Stimulated activated CD8-positive, alpha-beta memory T cell treated with anti-CD3 and anti-CD28 coated beads, Interleukin-15, amount 100 ng/mL, for 4 hours (primary cell): Measurements from ENCODE around the gene DCP1B.

Source experiments
- DNase-seq, 2 donors: peaks; one replicate each; pipeline ENCODE4 v3.0.0-alpha.2; 2020; ENCODE audit warnings: low read depth in 2 of 2

DCP1B gene

DNA sequence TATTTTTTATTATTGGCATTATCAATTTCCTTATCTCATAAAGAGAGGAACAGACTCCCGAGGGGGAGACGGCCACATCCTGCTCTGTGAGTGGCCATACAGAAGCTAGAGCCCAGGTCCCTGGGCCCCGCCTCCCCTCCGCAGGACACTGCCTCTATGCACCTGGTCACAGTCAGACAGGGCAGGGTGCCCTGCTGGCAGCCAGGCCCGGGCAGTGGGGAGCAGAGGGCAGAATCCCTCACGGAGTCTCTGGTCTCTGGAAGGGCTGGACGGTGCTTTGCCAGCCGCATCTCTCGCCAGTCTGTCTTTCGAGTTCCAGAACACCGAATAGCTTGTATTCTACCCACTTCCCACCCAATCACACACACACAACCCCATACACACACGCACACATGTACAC, 69.4 kb downstream of the DCP1B start:
- DNase-seq = no peak

DNA sequence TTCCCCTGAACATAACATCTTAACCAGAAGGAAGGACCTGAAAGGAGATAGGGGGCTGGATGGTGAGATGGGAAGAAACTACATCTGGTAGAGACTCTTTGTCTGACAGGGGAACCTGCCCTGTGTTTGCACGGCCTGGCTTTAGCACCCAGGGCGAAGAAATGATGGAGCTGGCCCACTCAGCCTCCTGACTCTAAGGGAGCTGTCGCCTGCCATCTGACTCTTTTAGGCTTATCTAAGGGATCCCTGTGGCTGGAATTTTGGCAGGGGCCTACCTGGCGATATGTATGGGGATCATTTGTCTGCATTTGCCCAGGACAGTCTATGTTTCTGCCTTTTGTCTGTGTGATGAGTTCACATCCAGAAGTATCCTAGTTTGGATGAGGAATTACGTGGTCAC, 70.2 kb downstream of the DCP1B start:
- no peak for DNase-seq

DNA sequence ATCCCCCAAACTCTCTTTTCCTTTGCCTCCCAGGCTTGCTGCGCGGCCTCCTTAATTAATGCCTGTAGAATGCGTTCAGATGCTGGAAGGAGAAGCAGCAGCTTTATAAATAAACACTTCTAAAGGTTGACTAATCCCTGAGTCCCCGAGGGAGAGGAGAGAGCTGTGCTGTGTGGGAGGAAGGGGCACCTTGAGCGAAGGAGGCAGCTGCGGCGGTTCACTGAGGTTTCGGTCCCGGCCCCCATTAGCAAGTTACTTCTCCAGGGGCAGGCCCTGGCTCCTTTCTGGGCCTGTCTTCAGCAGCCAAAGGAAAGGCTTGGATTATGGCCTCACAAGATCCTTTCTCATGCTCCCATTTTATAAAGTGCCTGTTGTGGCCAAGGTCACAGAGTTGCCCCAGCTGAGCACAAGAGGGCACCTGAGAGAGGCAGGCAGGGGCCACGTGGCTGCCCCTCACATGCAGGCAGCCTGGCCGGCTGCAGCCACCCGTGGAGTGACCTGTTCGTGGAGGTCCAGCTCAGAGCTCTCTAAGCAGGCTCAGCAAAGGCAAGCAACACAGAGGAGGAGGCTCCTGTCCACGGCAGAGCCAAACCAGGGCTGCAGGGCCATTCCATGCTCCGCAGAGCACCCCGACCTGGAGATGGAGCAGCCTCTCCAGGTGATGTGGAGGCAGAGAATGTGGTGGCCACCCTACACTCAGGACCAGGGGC, 70.8 kb downstream of the DCP1B start:
- no peak for DNase-seq

DNA sequence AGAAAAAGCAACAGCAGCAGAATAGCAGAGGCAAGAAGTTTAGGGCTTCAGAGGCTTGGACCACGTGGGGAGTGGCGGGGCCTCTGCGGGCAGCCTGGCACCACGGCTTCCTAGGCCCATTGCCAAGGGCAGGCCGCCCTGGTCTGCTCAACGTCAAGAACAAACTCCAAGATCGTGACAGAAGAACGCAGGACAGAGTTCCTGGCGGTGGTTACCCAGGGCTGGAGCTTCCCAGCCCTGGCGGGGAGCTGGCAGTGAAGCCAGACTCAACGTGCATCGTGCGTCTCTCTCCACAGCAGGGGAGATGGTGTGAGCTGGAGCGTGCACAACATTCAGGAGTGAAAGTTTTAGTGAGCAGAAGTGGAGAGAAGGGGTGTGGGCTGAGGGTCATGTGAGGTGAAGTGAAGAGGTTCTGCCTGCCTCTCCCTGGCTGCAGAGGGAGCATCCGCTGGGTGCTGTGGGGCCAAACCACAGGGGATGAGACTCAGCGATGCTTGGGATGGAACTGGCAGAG, 71.9 kb downstream of the DCP1B start:
- DNase-seq = no peak

DNA sequence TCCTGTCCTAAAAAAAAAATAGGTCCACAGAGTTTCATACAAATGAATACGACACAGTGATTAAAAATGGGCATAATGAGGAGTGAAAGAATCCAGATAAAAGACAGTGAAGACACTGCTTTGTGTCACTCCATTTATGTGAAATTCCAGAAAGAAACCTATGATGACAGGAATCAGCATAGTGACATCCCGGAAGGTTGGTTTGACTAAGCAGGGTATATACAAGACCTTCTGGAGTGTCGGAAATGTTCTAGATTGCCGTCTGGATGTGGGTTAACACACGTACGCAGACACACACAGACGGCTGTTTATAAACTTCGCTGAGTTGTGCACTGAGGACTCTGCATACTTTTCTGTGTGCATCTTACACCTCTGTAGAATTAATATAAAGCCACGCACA, 72.6 kb downstream of the DCP1B start:
- DNase-seq = no peak

DNA sequence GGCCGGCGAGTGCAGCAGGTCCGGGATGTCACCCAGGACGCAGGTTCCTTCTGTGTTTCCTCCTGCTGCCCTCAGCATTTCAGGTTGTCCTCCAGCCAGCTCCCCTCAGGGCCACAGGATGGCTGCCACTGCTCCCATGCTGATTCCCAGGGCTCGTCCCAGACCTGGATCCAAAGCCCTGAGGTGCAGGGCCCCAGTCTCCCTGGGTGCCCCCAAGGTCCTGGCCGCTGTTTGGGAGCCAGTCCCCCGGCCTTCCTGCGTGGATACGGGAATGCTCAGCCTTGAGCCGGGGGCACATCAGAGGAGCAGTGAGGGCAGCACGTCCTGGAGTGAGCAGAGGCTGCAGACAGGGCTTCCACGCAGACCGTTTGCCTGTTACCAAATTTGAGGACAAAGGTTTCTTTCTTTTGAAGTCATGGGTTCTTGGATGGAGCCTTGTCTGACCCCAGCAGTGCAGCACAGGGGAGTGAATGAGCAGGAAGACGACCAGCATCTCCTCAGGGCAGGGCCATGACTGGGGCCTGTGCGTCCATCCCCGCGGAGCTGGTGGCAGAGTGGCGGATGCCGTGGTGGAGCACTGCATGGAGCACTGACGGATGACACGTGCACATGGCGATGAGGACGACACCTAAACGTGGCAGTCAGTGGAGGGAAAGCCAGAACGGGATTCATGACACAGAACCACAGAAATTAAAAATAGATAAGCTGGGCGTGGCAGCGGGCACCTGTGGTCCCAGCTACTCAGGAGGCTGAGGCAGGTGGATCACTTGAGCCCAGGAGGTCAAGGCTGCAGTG, 73.3 kb downstream of the DCP1B start:
- DNase-seq = no peak

DNA sequence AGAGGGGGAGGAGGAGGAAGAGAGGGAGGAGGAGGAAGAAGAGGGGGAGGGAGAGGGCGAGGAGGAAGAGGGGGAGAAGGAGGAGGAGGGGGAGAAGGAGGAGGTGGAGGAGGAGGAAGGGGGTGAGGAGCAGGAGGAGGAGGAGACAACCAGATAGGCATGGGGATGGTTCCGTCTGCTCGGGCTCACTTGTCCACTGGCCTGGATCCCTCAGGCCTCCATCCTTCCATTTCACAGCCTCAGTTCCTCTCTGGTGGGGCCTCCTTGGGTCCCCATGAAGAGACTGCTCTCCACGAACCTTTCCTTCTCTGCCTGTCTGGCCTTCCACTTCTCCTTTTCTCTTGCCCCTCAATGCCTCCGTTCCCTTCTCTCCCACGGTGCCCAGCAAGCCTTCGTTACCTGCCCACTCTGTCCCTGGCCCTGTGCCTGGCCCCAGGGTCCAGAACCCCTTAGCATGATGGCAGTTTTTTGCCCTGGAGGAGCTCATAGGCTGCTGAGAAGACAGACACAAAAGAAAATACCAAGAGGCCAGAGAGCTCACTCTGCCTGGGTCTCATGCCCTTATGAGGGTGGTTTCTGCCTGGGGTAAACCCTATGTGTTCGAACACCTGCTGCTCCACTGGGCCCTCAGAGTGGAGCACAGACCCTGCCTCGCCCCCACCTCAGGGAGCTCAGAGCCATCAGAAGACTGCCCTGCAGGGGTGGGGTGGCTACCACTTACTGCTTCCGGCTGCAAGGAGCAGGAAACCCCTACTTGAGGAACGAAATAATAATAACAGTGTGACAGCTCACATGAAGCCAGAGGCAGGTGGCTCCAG, 74.1 kb downstream of the DCP1B start:
- DNase-seq = no peak

DNA sequence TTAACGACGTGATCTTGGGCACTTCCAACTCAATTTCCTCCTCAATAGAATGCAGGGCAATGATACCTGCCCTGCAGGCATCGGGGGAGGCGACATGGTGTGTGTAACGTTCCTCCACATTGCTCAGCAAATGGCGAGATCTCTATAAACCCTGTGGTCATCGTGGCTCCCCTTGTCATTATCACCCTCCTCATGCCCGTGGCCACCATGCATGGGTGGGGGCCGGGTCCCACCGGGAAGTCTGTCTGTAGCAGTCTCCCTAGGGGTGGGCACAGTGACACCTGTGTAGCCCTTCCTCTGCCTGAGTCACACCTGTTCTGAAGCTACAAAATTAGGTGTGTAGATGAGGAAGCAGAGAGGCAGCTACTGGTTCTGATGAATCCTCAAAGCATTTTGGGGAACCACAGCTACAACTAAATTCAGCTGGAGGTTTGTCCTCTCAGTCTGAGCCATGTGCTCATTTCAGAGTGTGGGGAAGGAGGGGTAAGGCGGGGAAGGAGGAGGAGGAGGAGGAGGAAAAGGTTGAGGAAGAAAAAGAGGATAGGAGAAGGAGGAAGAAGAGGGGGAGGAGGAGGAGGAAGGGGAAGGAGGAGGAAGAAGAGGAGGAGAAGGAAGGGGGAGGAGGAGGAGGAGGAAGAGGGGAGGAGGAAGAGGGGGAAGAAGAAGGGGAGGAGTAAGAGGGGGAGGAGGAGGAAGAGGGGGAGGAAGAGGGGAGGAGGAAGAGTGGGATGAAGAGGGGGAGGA, 74.8 kb downstream of the DCP1B start:
- no peak for DNase-seq

DNA sequence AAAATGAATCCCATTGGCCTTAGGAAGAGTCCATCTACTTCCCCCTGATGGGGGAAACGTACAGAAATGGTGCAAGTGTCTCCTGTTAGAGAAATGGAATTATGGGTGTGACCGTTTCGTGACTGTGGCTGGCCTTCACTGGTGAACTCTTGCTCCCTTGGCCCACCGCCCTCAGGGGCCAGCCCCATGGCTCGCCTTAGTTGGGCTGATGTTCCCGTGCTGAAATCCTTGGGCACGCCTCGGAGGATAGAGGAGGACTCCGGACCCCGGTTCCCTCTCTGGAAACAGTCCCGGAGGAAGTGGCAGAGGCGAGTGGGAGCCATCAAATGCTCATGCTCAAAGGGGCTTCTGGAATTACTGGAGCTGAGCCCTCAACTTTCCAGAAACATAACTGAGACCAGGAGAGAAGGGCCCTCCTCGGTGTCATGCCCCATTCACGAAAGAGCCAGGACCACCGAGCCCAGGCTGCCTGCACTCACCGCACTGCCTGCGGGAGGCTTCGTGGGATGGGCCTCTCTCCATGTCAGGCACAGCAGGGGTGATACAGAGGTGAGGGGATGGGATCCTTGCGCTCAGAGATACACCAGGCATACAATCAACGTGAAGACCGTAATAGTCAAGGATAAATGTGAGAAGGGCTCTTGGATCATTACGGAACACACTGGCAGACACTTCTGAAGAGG, 75.7 kb downstream of the DCP1B start:
- no peak for DNase-seq

DNA sequence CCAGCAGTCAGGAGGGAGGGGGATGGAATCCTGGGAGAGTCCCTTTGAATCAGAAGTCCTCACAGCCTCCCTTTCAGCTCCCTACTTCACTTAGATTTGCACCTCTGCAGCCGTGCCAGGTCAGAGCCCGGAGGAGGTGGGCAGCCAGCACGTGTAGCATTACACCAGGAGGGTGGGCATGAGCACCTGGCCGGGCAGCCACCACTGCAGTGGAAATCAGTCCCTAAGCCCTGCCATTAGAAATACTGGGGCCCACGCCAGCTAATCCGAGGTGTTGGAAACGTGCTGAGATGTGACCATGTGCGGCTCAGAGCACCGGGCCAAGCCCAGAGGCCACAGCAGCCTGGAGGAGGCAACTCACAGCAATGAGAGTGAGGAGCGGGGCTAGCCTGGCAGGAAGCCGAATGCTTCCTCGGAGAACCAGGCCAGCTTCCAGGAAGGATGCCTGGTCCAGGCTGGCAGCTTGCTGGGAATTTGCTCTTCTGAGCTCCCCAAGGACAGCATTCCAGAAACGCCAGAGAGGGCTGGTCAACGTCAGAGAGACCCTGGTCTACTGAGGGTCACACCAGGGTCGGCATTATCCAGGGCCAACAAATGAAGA, 76.4 kb downstream of the DCP1B start:
- DNase-seq = no peak

DNA sequence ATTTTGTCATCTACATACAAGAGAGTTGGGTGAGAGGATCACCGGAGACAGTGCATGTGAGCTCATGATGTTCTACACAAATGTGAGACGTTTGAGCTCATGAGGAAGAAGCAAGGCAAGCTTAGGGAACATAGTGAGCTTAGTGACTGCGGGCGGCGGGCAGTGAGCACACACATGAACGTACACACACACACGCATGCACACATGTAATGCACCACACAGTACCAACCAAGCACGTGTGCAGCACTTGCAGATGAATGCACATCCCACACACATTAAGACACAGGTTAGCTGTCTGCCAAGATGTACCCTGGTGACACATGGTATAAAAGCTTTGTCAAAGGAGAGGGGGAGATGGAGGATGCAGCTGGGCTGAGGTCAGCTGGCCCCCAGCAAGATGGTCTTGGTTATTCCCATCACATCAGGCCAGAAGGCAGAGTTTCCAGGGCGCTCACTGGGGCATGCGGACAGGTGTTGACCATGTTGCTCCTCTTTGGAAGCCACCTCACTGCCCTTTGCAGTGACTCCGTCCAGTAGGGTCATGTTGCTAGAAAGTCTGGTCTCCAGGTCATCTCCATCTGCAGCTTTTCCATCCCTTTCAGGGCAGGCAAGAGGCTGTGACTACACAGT, 77.1 kb downstream of the DCP1B start:
- DNase-seq = no peak

DNA sequence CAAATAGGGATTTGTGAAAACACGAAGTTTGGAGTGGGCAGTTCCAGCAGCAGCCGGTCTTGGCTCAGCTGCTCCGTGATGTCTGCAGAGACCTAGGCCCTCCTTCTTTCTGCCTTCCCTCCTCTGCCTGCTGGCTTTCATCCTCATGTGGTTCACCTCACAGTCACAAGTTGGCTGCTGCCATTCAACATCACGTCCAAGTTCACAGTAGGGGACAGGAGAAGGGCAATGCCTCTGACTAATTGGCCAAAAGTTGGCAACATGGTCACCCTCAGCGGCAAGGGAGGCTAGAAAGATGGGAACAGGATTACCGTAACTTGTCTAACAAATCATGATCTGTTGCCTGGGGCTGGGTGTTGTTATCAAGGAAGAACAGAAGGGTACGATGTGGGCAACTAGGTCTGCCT, 78.0 kb downstream of the DCP1B start:
- no peak for DNase-seq

DNA sequence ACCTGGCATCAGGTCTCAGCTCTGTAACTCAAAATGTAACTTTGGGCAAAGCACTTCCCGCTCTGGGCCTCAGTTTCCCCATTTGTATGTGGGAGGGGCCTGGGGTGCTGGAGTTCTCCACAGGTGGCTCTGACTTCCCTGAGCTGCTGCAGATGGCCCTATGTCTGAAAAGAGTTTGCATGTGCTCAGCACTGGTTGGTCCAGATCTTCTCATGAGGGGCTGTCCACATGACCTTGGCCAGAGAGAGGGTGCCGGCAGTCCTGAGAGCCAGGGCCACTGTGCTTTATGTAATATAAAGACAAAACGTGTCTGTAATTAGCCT, 78.6 kb downstream of the DCP1B start:
- DNase-seq = no peak

DNA sequence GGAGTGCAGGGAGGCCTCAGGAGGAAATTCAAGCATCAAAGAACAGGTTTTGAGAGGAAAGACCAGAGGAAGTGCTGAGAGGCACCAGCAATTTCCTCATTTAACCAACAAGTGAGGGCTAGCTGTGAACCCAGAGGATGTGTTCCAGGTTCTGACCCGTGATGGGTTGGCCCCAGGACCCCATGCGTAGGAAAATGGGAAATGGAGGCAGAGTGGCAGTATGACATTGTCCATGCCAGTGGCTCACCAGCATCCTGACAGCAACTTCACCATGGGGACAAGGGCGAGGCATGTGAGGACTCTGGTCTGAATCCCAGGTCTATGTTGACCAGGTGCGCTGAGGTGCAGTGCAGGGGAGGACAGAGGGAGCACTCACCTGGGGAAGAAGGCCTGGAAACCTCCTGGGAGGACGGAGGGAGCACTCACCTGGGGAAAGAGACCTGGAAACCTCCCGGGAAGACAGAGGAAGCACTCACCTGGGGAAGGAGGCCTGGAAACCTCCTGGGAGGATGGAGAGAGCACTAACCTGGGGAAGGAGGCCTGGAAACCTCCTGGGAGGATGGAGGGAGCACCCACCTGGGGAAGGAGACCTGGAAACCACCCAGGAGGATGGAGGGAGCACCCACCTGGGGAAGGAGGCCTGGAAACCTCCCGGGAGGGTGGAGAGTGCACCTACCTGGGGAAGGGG, 79.1 kb downstream of the DCP1B start:
- DNase-seq = no peak

DNA sequence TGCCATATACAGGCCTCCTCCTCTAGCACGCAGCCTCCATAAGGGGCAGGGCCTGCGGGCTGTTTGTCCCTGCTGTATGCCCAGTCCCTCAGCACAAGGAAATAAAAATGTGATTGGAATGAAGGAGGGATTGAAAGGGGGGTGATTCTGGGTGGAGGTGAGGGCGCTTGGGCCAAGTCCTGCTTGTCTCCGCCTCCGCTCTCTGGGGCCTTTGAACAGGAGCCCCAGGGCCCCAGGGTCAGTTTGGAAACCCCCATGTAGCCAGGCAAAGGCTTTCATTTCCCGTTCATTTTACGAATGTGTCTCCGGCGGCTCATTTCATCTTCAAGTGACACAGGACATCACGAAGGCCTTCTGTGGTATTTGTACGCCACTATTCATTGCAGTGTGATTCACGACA, 81.3 kb downstream of the DCP1B start:
- no peak for DNase-seq

DNA sequence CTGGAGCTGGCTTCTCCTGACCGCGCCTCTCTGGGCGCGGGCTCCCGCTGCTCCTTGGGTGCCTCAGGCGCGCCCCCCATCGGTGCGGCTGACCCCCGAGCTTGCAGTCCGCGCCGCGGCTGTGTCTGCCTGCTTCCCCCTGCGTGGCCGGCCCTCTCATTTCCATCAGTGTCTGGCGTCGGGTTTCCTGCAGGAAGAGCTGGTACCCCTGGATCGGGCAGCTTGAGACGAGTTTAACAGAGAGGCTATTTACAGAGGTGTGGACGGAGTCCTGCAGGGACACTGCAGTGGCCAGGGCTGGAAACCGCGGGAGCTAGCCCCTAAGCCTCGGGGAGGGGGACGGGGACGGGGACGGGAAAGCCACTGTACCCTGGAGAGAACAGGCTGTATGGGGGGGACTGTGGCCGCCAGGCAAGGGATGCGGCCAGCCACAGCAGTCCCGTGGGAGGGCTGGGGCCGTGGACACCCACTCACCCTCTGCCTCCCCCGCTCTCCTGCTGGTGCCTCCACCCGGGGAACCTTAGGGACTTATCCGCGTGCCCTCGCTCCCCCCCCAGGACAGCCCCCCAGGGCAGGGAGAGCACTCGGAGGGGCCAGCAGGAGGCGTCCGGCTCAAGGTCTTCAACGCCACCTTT, 82.1 kb downstream of the DCP1B start:
- DNase-seq = no peak

DNA sequence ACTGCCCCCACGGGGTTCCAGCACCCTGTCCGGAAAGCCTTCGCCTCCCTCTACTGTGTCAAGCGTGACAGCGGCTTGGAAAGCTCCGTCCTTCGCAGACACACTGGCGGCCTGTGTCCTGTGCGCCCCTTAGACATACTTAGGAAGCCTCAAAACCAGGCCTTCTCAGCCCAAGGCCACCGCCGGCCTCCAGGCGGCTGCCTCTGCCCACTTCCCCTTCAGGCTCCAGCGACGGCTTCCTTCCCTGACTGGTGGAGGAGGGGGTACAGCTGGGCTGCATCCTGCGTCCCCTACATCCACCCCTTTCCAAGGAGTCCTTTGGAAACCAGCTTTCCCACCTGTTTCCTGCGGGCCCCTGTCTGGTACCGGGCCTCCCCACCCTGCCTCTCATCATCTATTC, 83.3 kb downstream of the DCP1B start:
- DNase-seq = no peak

DNA sequence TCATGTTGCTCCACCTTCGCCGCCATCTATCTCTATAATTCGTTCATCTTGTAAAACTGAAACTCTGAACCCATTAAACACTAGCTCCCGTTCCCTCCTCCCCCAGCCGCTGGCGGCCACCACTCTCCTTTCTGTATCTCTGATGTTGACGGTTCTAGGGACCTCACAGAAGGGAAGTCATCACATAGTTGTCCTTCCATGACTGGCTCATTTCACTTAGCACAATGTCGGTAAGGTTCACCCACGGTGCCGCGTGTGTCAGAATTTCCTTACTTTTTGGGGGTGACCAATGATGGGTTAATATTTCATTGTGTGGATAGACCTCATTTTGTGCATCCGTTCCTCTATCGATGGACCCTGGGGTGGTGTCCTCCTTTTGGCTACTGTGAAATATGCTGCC, 83.8 kb downstream of the DCP1B start:
- no peak for DNase-seq

DNA sequence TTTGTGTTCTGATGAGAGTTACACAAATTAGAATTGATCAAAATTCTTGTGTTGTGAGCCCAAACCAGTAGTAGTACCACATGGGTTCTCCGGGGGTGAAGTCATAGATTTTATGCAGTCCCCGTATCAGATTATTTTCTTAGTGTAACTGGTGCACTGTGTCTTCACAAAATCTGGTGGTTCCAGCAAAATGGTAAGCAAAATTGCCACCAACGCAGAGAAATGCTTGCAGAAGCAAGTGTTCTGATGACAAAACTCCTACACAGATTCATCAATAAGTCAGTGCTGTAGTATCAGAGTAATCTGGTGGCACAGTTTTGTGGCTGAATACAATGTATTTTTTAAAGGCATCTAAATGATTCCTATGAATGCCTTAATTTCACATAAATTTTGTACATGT, 84.5 kb downstream of the DCP1B start:
- DNase-seq = no peak
